GM12872 (cell line): Measurements from ENCODE around the gene LZTR1.

Experiments
- CTCF ChIP-seq: IDR thresholded peaks from 3 replicates; pipeline ENCODE4 v1.5.1; 2011; ENCODE audit warnings: low read depth, mild to moderate bottlenecking, low read length, moderate library complexity; ENCODE audit not compliant: insufficient read depth

Gene LZTR1

GRCh38 chr22:20981787-20982562 is at the start of gene LZTR1:
Gene LZTR1, plus strand, starts transcription at chr22:20982297. Its CDS starts 75 bp downstream, at chr22:20982372.
- TF ChIP-seq CTCF = peak; percentile 75

GRCh38 chr22:20933910-20934309 is 48.2 kb upstream of the LZTR1 start:
- TF ChIP-seq CTCF = no peak

GRCh38 chr22:20937031-20937793 is 44.9 kb upstream of the LZTR1 start:
- TF ChIP-seq CTCF = no peak

- no peak for TF ChIP-seq CTCF
These were observed 44.1 kb upstream of the LZTR1 start for GRCh38 chr22:20937794-20938671.

- no peak for TF ChIP-seq CTCF
These were observed 41.9 kb upstream of the LZTR1 start for GRCh38 chr22:20940186-20940651.

- TF ChIP-seq CTCF = no peak
These were observed 41.2 kb upstream of the LZTR1 start for GRCh38 chr22:20940904-20941385.
